ENCODE data around the gene KLHL29.

DNA sequence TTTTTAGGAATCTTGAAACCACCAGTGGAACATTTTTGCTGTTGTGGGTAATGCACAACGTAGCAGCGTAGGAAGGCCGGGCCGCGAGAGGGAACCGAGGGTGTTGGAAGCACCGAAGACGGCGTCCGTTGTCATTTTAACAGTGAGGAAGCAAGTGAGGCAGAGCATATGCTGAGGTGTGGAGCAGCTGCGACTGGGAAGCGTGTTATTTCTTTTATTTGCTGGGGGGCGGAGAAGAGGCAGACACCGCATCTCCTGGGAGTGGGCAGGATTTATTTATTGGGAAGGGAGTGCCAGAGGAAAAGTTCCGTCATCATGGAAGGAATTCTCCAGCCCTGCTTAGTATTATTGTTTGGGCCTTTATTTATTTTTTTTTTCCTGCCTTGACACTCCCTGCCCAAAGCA is 232.8 kb downstream of the KLHL29 start:
- TF ChIP-seq CTCF (IDR thresholded peaks at IDR 0.05 in 8 of 11, conservative IDR thresholded peaks at IDR 0.05 in 3 of 11) (no peak), POLR2A (IDR thresholded peaks at IDR 0.05) (no peak), POLR2AphosphoS5 (IDR thresholded peaks at IDR 0.05) (no peak)
